Measurements from ENCODE around the gene SRPK1.
"Not testable (repeated sequence)": the region's sequence is repeated elsewhere in the genome, so short reads cannot be mapped to it uniquely, and the experiment has no call there.

The SRPK1 gene

DNA sequence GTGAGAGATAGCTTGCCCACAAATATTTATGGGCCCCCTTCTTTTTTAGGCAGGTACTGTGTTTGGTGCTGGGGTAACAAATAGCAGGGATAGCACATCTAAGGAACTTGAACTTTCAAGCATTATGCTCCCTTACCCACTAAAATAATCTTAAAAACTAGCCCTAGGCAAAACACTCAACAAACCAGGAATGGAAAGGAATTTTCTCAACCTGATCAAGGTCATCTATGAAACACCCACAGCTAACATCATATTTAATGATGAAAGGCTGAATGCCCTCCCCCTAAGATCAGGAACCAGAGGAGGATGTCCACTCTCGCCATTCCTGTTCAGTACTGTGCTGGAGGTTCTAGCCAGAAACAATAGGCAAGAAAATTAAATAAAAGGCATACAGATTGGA is 8.7 kb upstream of the SRPK1 start:
- no peak for DNase-seq

DNA sequence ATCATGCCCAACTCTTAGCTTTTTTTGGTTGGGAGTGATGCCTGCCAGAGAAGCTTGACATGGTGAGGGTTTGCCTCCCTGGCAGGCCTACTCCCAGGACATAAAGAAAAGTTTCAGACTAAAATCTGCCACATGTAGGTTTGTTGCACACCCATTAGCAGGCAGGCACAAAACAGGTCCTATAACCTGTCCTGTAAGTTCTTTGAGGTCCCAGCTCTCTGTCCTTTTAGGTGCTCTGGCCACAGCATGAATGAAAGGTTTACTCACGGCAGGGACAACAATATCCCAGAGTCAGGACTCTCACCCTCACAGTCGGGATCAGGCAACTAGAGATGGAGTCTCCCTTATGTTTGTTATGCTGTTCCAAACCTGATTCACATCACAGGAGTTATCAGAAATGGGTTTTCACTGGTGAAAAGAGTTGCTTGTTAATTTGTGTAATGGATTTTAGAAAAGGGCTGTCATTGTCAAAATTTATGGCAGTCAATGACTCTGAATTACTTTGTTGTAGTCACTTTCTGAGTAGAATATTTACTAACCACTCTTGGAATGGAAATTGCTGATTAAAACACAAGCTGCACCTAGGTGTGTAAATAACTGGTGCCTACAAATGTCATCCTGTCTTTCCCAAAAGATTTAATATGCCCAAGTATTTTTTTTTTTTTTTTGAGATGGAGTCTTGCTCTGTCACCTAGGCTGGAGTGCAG is 5.8 kb upstream of the SRPK1 start:
- no peak for DNase-seq

- DNase-seq, result no peak
Observed at GRCh38 chr6:35925961-35926360, 5.1 kb upstream of the SRPK1 start.

- DNase-seq, result no peak
Observed at GRCh38 chr6:35924146-35924545, 3.2 kb upstream of the SRPK1 start.

DNA sequence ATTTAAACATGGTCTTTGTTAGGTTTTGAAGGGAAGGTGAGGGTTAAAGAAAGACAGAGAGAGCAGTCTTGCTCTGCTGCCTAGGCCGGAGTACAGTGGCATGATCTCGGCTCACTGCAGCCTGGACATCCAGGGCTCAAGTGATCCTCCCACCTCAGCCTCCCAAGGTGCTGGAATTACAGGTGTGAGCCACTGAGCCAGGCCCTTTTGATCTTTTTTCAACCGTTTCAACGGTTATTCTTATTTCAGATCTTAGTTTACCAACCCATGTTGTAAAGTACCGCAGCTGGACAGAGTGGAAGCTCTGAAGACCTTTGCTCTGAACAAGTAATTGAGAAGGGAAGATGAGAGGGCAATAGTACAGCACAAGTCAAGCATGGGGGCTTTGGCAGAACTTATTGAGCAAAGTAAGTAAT is 1.2 kb upstream of the SRPK1 start:
- no peak for DNase-seq

DNA sequence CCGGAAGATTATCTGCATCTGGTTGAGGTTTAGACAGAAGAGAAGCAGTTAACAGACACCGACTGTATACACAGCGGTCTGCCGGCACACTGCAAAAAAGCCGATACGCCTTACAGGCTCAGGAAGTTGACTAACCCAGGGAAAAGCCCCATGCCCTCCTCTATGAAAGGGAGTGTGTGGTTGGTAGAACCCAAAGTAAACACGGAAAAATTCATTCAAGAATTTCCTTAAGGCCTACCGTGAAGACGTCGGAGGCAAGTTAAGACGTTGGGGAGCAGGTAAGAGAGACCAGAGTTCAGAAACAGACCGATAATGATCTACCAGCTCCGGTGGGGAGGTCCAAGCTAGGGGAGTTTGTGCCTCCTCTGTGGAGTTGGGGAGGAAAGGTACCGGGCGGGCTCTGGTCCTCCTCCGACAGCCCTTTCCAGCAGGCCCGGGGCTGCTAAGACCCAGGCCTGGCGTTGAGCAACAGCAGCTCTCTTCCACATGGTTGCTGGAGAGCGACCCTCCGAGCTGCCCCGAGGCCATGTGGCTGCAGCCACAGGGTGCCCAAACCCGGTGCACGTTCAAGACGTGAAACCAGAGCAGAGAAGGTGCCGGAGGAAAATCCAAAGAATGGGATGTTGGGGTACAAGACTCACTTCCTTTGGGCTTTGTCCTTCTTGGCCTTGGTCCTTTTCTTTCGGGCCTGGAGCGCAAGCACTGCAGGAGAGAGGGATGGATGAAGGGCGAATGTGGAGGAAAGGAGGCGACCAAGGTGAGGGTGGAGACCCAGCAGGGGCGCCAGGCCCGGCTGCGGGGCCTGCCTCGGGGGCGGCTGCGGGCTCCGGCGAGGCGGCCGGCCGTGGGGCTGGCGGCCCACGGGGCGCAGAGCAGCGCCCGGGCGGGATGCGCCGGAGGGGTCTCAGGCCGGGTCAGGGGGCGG is 809 bp downstream of the SRPK1 start:
- peak; percentile 26 for DNase-seq

GRCh38 chr6:35919085-35919826 is 1.6 kb downstream of the SRPK1 start:
- DNase-seq, result no peak

DNA sequence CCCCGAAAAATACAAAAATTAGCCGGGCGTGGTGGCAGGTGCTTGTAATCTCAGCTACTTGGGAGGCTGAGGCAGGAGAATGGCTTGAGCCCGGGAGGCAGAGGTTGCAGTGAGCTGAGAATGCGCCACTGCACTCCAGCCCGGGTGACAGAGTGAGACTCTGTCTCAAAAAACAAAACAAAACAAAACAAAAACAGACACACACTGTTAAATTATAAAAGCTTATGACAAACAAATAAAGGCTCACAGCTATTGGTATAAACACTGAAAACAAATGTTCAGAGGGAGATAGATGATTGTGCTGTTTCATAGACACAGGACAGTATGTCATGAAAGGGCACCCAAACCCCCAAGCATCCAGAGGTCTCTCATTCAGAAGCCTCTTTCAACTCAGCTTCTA is 4.0 kb downstream of the SRPK1 start:
- not testable (repeated sequence) for DNase-seq

GRCh38 chr6:35916056-35916455 is 4.8 kb downstream of the SRPK1 start:
- no peak for DNase-seq

DNA sequence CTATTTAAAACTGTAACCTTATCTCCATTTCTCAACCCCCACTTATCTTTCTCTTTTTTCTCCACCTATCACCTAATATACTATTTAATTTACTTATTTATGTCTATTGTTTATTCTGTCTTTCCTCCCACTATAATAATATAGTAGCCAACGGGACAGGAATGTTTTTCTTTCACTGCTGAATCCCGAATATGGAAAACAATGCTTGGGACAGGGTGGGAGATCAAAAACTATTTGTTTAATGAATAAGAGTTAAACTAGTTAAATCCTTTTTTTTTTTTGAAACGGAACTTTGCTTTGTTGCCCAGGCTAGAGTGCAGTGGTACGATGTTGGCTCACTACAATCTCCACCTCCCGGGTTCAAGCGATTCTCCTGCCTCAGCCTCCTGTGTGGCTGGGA is 6.4 kb downstream of the SRPK1 start:
- no peak for DNase-seq

DNA sequence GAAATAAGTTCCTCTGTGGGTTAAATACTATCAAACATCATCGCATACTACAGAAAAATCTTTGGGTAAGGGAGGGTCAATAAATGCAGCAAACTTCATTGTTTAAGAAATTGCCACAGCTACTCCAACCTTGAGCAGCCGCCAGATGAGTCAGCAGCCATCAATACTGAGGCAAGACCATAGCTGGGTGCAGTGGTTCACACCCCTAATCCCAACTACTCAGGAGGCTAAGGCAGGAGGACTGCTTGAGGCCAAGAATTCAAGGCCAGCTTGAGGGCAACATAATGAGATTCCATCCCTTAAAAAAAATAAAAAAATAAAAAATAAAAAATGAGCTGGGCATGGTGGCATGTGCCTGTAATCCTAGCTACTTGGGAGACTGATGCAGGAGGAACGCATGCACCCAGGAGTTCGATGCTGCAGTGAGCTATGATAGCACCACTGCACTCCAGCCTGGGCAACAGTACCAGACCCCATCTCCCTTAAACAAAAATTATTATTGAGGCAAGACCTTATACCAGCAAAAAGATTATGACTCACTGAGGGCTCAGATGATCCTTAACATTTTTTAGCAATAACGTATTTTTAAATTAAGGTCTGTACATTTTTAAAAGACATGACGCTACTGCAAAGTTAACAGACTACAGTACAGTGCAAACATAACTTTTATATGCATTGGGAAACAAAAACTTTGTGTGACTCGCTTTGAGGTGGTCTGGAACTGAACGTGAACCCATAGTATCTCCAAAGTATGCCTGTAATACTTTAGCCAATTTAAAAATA is 8.8 kb downstream of the SRPK1 start:
- no peak for DNase-seq

DNA sequence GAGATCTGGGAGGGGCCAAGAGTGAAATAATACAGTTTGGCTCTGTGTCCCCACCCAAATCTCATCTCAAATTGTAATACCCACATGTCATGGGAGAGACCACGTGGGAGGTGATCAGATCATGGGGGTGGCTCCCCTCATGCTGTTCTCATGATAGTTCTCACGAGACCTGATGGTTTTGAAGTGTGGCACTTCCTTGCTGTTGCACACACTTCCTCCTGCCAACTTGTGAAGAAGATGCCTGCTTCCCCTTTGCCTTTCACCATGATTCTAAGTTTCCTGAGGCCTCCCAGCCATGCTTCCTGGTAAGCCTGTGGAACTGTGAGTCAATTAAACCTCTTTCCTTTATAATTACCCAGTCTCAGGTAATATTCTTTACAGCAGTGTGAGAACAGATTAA is 11.3 kb downstream of the SRPK1 start:
- not testable (repeated sequence) for DNase-seq

DNA sequence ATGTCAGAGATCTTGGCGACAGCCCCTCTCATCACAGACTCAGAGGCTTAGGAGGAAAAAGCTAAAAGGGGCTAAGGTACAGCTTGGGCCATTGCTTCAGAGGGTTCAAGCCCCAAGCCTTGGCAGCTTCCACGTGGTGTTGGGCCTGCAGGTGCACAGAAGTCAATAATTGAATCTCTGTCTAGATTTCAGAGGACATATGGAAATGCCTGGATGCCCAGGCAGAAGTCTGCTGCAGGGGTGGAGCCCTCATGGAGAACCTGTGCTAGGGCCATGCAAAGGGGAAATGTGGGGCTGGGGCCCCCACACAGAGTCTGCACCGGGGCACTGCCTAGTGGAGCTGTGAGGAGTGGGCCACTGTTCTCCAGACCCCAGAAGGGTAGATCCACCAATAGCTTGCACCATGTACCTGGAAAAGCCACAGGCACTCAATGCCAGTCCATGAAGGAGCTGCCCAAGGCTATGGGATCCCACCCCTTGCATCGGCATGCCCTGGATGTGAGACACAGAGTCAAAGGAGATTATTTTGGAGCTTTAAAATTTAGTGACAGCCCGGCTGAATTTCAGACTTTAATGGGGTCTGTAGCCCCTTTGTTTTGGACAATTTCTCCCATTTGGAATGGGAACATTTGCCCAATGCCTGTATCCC is 12.0 kb downstream of the SRPK1 start:
- not testable (repeated sequence) for DNase-seq

DNA sequence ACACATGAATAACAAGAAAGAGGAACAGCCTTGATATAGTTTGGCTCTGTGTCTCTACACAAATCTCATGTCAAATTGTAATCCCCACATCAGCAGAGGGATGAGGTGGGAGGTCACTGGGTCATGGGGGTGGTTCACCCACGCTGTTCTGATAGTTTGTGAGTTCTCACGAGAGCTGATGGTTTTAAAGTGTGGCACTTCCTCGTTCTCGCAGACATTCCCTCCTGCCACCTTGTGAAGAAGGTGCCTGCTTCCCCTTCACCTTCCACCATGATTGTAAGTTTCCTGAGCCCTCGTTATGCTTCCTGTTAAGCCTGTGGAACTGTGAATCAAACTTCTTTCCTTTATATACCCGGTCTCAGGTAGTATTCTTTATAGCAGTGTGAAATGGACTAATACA is 13.1 kb downstream of the SRPK1 start:
- DNase-seq, result no peak

DNA sequence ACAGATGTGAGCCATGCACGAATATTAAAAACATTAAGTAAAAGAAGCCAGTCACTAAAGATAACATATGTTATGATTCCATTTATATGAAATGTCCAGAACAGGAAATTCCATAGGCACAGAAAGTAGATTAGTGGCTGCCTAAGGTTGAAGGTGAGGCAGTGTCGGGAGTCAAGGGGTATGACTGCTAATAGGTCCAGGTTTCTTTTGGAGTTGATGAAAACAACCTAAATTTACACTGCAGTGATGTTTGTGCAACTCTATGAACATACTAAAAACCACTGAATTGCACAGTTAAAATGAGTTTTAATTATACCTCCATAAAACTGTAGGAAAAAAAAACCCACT is 14.4 kb downstream of the SRPK1 start:
- no peak for DNase-seq

DNA sequence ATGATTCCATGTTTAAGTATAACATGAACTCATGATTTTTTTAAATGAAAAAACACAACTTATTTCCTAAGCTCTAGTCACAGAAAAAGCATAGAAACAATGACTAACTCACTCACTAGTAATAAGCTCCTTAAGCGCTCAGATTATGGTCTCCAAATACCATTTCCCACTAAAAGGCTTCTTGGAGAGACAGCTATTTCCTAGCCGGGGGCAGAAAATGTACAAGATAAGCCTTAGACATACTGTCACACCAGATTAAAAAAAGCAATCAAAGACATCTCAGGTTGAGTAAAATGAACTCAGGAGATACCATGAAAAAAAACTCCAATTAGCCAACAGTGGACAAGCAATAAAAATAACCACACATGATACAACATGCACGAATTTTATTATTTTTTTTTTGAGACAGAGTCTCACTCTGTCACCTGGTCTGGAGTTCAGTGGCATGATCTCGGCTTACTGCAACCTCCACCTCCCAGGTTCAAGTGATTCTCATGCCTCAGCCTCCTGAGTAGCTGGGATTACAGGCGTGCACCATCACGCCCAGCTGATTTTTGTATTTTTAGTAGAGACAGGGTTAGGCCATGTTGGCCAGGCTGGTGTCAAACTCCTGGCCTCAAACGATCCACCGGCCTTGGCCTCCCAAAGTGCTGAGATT is 14.9 kb downstream of the SRPK1 start:
- DNase-seq, result no peak

- DNase-seq, result no peak
Observed at GRCh38 chr6:35905141-35905785, 15.6 kb downstream of the SRPK1 start.

DNA sequence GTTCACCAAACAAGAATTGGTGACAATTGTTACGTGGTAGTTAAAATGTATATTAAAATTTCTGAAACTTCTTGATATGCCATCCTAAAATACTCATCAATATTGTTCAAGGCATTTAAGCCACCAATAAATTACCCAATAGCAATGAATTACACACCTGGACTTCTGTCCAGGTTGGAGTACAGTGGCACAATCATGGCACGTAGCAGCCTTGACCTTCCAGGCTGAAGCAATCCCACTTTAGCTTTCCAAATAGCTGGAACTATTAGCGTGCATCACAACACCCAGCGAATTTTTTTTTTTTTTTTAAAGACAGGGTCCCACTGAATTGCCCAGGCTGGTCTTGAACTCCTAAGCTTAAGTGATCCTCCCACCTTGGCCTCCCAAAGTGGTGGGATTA is 17.2 kb downstream of the SRPK1 start:
- no peak for DNase-seq

DNA sequence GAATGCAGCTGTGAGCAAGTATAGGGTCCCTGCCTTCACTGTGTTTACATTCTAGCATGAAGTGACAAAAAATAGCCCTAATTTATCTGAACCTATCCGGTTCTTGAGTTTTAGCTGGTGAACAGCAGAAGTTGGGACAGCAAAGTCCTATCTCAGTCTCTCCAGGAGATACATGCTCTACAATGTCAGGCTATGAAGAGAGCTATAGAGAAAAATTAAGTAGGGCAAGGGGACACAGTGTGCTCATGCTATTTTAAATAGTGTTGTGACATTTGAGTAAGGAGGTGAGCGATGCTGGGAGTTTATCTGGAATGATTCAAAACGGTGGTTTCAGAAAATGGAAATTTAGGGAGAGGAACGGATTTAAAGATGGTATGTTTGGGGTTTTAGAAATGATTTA is 20.4 kb downstream of the SRPK1 start:
- DNase-seq, result no peak

- DNase-seq, result no peak
Observed at GRCh38 chr6:35898003-35898402, 22.9 kb downstream of the SRPK1 start.

- no peak for DNase-seq
Observed at GRCh38 chr6:35897486-35897885, 23.4 kb downstream of the SRPK1 start.
